Muscle layer of colon (tissue), 2 donors: Measurements from ENCODE around the gene L3MBTL1.

Source experiments
- H3K27ac ChIP-seq: one replicate; pipeline ENCODE4 v1.7.0; 2013; ENCODE audit warnings: low read depth, mild to moderate bottlenecking, low read length, moderate library complexity
- H3K27me3 ChIP-seq, 2 donors: one replicate each; pipeline ENCODE4 v1.7.0; 2013; ENCODE audit warnings: low read length in 2 of 2, mild to moderate bottlenecking in 2 of 2; ENCODE audit not compliant: insufficient read depth in 2 of 2, control insufficient read depth in 1 of 2
- H3K36me3 ChIP-seq: one replicate; pipeline ENCODE4 v1.7.0; 2013; ENCODE audit warnings: mild to moderate bottlenecking, low read length; ENCODE audit not compliant: insufficient read depth
- H3K4me1 ChIP-seq: one replicate; pipeline ENCODE4 v1.7.0; 2013; ENCODE audit warnings: mild to moderate bottlenecking, low read length; ENCODE audit not compliant: insufficient read depth
- H3K4me3 ChIP-seq, 2 donors: one replicate each; pipeline ENCODE4 v1.7.0; 2013; ENCODE audit warnings: low read length in 2 of 2, low read depth in 1 of 2, mild to moderate bottlenecking in 1 of 2, moderate library complexity in 1 of 2
- H3K9ac ChIP-seq: one replicate; pipeline ENCODE4 v1.7.0; 2013; ENCODE audit warnings: low read length
- H3K9me3 ChIP-seq: one replicate; pipeline ENCODE4 v1.7.0; 2013; ENCODE audit warnings: mild to moderate bottlenecking, low read length
- donor health status: abdominal sarcoma.
- donor health status: Adenocarcinoma of cecum.

L3MBTL1 gene

GRCh38 chr20:43507150-43508080 is at the start of gene L3MBTL1:
L3MBTL1 (plus strand) TSS chr20:43507697; CDS start chr20:43513504, 5,807 bp downstream.
- H3K9me3 ChIP-seq, result peaks cover 6% of the 10 kb centered on the region
- H3K36me3 ChIP-seq, result no peaks in the 10 kb centered on the region
- H3K4me3 ChIP-seq, result peak within 1 kb of the TSS; percentile 27 to 40
- H3K27ac ChIP-seq, result no peak within 1 kb of the TSS
- no peak within 1 kb of the TSS for H3K9ac ChIP-seq
- H3K4me1 ChIP-seq, result no peaks in the 10 kb centered on the region
- peaks cover 14 to 24% of the 10 kb centered on the region in 2 donors for H3K27me3 ChIP-seq

- H3K9ac ChIP-seq, result no peak overlapping the region
- H3K27ac ChIP-seq, result peak overlapping the region; percentile 100
- H3K27me3 ChIP-seq, result no peaks in the 10 kb centered on the region
- peak overlapping the region; percentile 83 to 90 for H3K4me3 ChIP-seq
- peaks cover 43% of the 10 kb centered on the region for H3K36me3 ChIP-seq
- peaks cover 5% of the 10 kb centered on the region for H3K4me1 ChIP-seq
- H3K9me3 ChIP-seq, result no peaks in the 10 kb centered on the region
Measured at GRCh38 chr20:43458422-43458924, 49.0 kb upstream of the L3MBTL1 start.

DNA sequence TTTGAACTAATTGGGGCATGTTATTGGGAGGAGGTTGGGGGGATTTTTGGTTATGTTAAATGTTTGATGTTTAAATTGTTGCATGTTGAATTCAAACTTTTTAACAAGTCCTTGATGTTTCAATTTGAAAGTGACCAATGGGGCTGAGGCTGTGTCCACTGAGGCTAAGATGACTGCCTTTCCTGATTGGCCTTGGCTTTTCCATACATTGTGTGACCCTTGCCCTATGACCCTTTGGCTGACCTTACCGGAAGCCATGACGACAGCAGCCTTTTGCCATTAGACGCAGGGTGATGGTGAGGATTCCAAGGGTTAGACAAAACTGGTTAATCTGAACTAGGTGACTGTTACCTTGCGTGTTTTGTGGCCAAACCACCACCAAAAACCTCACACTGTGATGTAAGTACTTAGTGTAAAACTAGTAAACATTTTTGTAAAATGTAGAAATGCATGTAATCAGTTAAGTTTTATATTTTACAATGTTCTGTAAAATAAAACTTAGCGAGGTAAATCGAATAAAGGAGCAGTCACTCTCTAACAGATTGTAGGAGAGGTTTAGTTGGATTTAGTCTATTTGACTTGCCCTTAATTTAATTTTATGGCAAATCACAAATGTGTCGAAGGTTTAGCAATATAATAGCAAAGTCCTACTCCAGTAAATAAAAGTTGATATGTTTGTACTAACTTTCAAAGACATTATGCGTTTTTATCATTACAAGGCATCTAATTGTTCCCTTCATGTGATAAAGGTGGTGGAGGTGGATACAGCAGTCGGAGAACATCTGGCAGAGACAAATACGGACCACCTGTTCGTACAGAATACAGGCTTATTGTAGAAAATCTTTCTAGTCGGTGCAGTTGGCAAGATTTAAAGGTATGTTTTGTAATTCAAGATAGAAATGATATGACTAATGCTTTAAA is 48.2 kb upstream of the L3MBTL1 start:
- Histone ChIP-seq H3K4me3 (peak overlapping the region in 1 of 2 donors; percentile 53), H3K9ac (peak overlapping the region; percentile 1), H3K27ac (no peak overlapping the region), H3K4me1 (peaks cover 5% of the 10 kb centered on the region), H3K9me3 (no peaks in the 10 kb centered on the region), H3K27me3 (no peaks in the 10 kb centered on the region), H3K36me3 (peaks cover 46% of the 10 kb centered on the region)

GRCh38 chr20:43460172-43460829 is 47.2 kb upstream of the L3MBTL1 start:
- no peak overlapping the region for H3K27ac ChIP-seq
- no peak overlapping the region for H3K4me3 ChIP-seq
- peaks cover 56% of the 10 kb centered on the region for H3K36me3 ChIP-seq
- H3K27me3 ChIP-seq, result no peaks in the 10 kb centered on the region
- no peaks in the 10 kb centered on the region for H3K9me3 ChIP-seq
- H3K9ac ChIP-seq, result no peak overlapping the region
- H3K4me1 ChIP-seq, result peaks cover 5% of the 10 kb centered on the region

GRCh38 chr20:43460830-43461200 is 46.7 kb upstream of the L3MBTL1 start:
- Histone ChIP-seq H3K4me1 (peaks cover 5% of the 10 kb centered on the region), H3K9me3 (no peaks in the 10 kb centered on the region), H3K4me3 (no peak overlapping the region), H3K27me3 (no peaks in the 10 kb centered on the region), H3K9ac (no peak overlapping the region), H3K27ac (no peak overlapping the region), H3K36me3 (peaks cover 62% of the 10 kb centered on the region)

GRCh38 chr20:43461894-43462659 is 45.4 kb upstream of the L3MBTL1 start:
- Histone ChIP-seq H3K4me1 (peaks cover 5% of the 10 kb centered on the region), H3K4me3 (no peak overlapping the region), H3K27me3 (no peaks in the 10 kb centered on the region), H3K27ac (no peak overlapping the region), H3K9ac (no peak overlapping the region), H3K36me3 (peaks cover 73% of the 10 kb centered on the region), H3K9me3 (no peaks in the 10 kb centered on the region)

GRCh38 chr20:43462660-43463526 is 44.6 kb upstream of the L3MBTL1 start:
- Histone ChIP-seq H3K27ac (no peak overlapping the region), H3K9ac (no peak overlapping the region), H3K27me3 (no peaks in the 10 kb centered on the region), H3K4me1 (peaks cover 5% of the 10 kb centered on the region), H3K4me3 (no peak overlapping the region), H3K36me3 (peaks cover 77% of the 10 kb centered on the region), H3K9me3 (no peaks in the 10 kb centered on the region)

DNA sequence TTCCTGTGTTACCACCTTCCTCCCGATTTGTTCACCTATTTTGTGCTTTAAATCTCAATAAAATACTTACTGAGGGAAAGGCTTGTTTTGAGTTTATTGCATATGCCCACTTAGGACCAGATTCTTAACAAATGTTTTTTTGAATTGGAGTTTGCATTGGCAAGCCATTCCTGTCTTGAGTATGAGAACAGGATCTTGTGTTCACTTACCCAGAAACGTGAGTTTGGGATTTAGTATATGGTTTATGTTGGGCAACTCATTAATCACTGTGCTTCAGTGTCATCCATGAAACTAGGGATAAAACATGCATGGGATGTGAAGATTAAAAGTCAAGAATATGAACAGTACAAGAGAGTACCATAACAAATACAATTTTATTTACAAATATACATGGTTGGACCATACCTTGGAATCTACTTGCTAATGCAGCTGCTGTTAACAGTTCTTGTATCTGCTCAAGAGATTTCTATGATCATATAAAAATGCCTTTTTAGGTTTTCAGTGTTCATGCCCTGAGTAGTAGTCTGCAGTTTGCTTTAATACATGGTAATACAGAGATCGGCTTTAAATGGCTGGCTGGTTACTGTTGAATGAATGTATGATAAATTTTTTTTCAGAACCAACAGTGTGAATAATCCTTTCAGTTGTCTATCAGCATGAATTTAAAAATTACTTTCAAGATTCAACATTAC is 43.8 kb upstream of the L3MBTL1 start:
- no peak overlapping the region for H3K27ac ChIP-seq
- peaks cover 77% of the 10 kb centered on the region for H3K36me3 ChIP-seq
- H3K9me3 ChIP-seq, result no peaks in the 10 kb centered on the region
- no peaks in the 10 kb centered on the region for H3K27me3 ChIP-seq
- H3K4me1 ChIP-seq, result peaks cover 5% of the 10 kb centered on the region
- H3K4me3 ChIP-seq, result no peak overlapping the region
- H3K9ac ChIP-seq, result no peak overlapping the region

DNA sequence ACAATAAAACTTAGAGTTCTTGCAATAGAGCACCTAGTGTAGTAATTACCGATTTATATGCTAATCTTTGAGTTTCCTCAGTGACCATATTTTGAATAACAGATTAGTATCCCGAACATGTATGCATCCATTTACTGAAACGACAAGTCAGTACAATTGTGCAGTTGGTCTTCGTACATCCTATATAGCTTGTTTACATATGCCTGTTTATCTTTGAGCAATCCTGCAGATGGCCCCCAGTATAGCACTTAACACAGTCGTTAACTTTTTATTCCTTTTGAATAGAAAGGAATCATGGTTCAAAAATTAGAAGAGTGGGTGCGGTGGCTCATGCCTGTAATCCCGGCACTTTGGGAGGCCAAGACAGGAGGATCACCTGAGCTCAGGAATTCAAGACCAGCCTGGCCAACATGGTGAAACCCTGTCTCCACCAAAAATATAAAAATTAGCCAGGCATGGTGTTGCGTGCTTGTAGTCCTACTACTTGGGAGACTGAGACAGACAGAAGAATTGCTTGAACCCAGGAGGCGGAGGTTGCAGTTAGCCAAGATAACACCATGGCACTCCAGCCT is 43.2 kb upstream of the L3MBTL1 start:
- H3K36me3 ChIP-seq, result peaks cover 73% of the 10 kb centered on the region

More for the DNA sequence above, 43.2 kb upstream of the L3MBTL1 start:
- H3K9ac ChIP-seq, result no peak overlapping the region
- H3K27me3 ChIP-seq, result no peaks in the 10 kb centered on the region
- H3K4me3 ChIP-seq, result no peak overlapping the region
- H3K4me1 ChIP-seq, result peaks cover 1% of the 10 kb centered on the region
- H3K27ac ChIP-seq, result no peak overlapping the region
- no peaks in the 10 kb centered on the region for H3K9me3 ChIP-seq
